K562 (cell line): Measurements from ENCODE around the gene TP53I13. TPM values are rescaled to one million over a fixed set of nuclear protein-coding genes. Genes with fewer than 3 reads are reported as not detected.

Source experiments
- DIDO1 ChIP-seq: fragments of 450-650 bp; IDR thresholded peaks from 2 replicates; pipeline ENCODE4 v1.6.1; 2016; ENCODE audit warnings: low read depth, missing biosample characterization, missing genetic modification characterization
- HMGXB4 ChIP-seq: sonication (generic); formaldehyde crosslinking; IDR thresholded peaks from 2 replicates; pipeline ENCODE4 v1.8.1; 2023; ENCODE audit warnings: mild to moderate bottlenecking, missing genetic modification reagents
- ILK ChIP-seq: fragments of 450-650 bp; IDR thresholded peaks from 2 replicates; pipeline ENCODE4 v1.6.1; 2016; ENCODE audit warnings: missing genetic modification characterization, low read depth, mild to moderate bottlenecking, missing compliant biosample characterization, moderate library complexity, borderline replicate concordance
- KDM5B ChIP-seq: fragments of 200-600 bp; sonication (generic); IDR thresholded peaks from 2 replicates; pipeline ENCODE4 v1.6.1; 2012; ENCODE audit warnings: low read depth, mild to moderate bottlenecking, moderate library complexity, low read length, control low read depth, inconsistent platforms; ENCODE audit not compliant: insufficient replicate concordance
- KLF16 ChIP-seq: IDR thresholded peaks from 2 replicates; pipeline ENCODE4 v1.6.1; 2016; ENCODE audit warnings: antibody characterized with exemption
- MXI1 ChIP-seq: IDR thresholded peaks from 2 replicates; pipeline ENCODE4 v1.6.1; 2011; ENCODE audit warnings: low read depth, mild to moderate bottlenecking, improper control_type of control experiment, low read length
- NBN ChIP-seq: fragments of 450-650 bp; IDR thresholded peaks from 2 replicates; pipeline ENCODE4 v1.6.1; 2016; ENCODE audit warnings: low read depth, mild to moderate bottlenecking
- YY1 ChIP-seq, 3 experiments: IDR thresholded peaks; 2 replicates each; pipeline ENCODE4 v1.6.1; 2011; ENCODE audit warnings: low read length in 2 of 3, mild to moderate bottlenecking in 2 of 3, moderate library complexity in 2 of 3, borderline replicate concordance in 1 of 3, control low read depth in 1 of 3, low read depth in 1 of 3; ENCODE audit not compliant: insufficient read depth in 3 of 3, insufficient replicate concordance in 2 of 3, control insufficient read depth in 1 of 3, insufficient read length in 1 of 3; ENCODE audit errors: extremely low read depth in 1 of 3
- ZBTB7A ChIP-seq: IDR thresholded peaks from 2 replicates; pipeline ENCODE4 v1.6.1; 2011; ENCODE audit warnings: low read depth, mild to moderate bottlenecking, low read length, moderate library complexity, borderline replicate concordance; ENCODE audit not compliant: control insufficient read depth
- ZKSCAN1 ChIP-seq: fragments of 150-350 bp; IDR thresholded peaks from 2 replicates; pipeline ENCODE4 v1.6.1; 2016; ENCODE audit warnings: low read depth, low read length
- ZNF57 ChIP-seq: fragments of 450-650 bp; formaldehyde crosslinking; IDR thresholded peaks from 2 replicates; pipeline ENCODE4 v1.4.0; 2020; ENCODE audit warnings: mild to moderate bottlenecking, moderate library complexity
- polyA plus RNA-seq, 8 experiments: library from polyadenylated mRNA; depleted of rRNA in 4 of 8; stranded (reverse) in 5 of 8; unstranded in 3 of 8; fragments of >200 nt; fragmentation: Nextera tagmentation in 2 of 8; fragmentation: Illumina TruSeq in 1 of 8; extraction: Ambion mirVana in 2 of 8; extraction: Trizol in 1 of 8; gene quantifications; 2 replicates each; pipeline versions ENCODE4 v1.2.1 to v1.2.3, GENCODE V29; 2011 to 2014; ENCODE audit warnings: inconsistent platforms in 1 of 8, missing spikeins in 1 of 8
- total RNA-seq, 7 experiments: library from RNA; depleted of rRNA in 6 of 7; stranded (reverse); fragments of >200 nt in 6 of 7; fragmentation: Illumina TruSeq in 2 of 7; extraction: Trizol in 2 of 7; gene quantifications; 2 replicates each; pipeline versions ENCODE4 v1.2.1 to v1.2.3, GENCODE V29; 2011 to 2021; ENCODE audit warnings: low replicate concordance in 1 of 7
- TF ChIP-seq, protein P1 (sequence below), 2 experiments: fragments of 450-650 bp; formaldehyde crosslinking in 1 of 2; IDR thresholded peaks; 2 replicates each; pipeline versions ENCODE4 v1.4.0 to v1.6.1; 2014 to 2020; ENCODE audit warnings: mild to moderate bottlenecking in 2 of 2, borderline replicate concordance in 1 of 2, low read depth in 1 of 2
- TF ChIP-seq, protein P2 (sequence below): fragments of 200-800 bp; sonication (Bioruptor generic); IDR thresholded peaks from 2 replicates; pipeline ENCODE4 v1.6.1; 2017; ENCODE audit warnings: missing genetic modification characterization, missing compliant biosample characterization

The TP53I13 gene
- total and polyA plus RNA-seq, 9 of the 15 experiments (the other 6 are each of a cell fraction or from before 2014, with no cell fraction given): 0.08 to 28.3 (median 9.1) TPM

- TF ChIP-seq ILK (tag) (no peak), KDM5B (peak; percentile 44), ZKSCAN1 (peak; percentile 30; the same call in 1 of the 2 replicates), MXI1 (peak; percentile 20; the same call in 1 of the 2 replicates), ZNF57 (CRISPR knock-in tag) (no peak), ZBTB7A (peak; percentile 99), NBN (0 out of 2 replicates have a peak, but pooled peaks have one; percentile 38), YY1 (IDR thresholded peaks at IDR 0.05; ENCODE audit: borderline replicate concordance in 1 of 3, control insufficient read depth in 1 of 3, extremely low read depth in 1 of 3, insufficient read depth in 3 of 3, insufficient read length in 1 of 3, insufficient replicate concordance in 2 of 3, low read depth in 1 of 3, low read length in 2 of 3) (peak in 2 of 3 experiments; percentile 42 to 45), HMGXB4 (CRISPR knock-in tag) (0 out of 2 replicates have a peak, but pooled peaks have one; percentile 24), DIDO1 (tag) (no peak), KLF16 (peak; percentile 63; the same call in 1 of the 2 replicates)
- TF ChIP-seq, protein P1, sequence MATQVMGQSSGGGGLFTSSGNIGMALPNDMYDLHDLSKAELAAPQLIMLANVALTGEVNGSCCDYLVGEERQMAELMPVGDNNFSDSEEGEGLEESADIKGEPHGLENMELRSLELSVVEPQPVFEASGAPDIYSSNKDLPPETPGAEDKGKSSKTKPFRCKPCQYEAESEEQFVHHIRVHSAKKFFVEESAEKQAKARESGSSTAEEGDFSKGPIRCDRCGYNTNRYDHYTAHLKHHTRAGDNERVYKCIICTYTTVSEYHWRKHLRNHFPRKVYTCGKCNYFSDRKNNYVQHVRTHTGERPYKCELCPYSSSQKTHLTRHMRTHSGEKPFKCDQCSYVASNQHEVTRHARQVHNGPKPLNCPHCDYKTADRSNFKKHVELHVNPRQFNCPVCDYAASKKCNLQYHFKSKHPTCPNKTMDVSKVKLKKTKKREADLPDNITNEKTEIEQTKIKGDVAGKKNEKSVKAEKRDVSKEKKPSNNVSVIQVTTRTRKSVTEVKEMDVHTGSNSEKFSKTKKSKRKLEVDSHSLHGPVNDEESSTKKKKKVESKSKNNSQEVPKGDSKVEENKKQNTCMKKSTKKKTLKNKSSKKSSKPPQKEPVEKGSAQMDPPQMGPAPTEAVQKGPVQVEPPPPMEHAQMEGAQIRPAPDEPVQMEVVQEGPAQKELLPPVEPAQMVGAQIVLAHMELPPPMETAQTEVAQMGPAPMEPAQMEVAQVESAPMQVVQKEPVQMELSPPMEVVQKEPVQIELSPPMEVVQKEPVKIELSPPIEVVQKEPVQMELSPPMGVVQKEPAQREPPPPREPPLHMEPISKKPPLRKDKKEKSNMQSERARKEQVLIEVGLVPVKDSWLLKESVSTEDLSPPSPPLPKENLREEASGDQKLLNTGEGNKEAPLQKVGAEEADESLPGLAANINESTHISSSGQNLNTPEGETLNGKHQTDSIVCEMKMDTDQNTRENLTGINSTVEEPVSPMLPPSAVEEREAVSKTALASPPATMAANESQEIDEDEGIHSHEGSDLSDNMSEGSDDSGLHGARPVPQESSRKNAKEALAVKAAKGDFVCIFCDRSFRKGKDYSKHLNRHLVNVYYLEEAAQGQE (IDR thresholded peaks at IDR 0.05; ENCODE audit: borderline replicate concordance): peak; percentile 80
- TF ChIP-seq, protein P1 (CRISPR knock-in tag; IDR thresholded peaks at IDR 0.05; ENCODE audit: low read depth): no peak
- TF ChIP-seq, protein P2, sequence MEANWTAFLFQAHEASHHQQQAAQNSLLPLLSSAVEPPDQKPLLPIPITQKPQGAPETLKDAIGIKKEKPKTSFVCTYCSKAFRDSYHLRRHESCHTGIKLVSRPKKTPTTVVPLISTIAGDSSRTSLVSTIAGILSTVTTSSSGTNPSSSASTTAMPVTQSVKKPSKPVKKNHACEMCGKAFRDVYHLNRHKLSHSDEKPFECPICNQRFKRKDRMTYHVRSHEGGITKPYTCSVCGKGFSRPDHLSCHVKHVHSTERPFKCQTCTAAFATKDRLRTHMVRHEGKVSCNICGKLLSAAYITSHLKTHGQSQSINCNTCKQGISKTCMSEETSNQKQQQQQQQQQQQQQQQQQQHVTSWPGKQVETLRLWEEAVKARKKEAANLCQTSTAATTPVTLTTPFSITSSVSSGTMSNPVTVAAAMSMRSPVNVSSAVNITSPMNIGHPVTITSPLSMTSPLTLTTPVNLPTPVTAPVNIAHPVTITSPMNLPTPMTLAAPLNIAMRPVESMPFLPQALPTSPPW (CRISPR knock-in tag): peak; percentile 90
Observed at GRCh38 chr17:29591737-29592608, 23.5 kb downstream of the TP53I13 start (continued).
